B cell (primary cell): ENCODE measurements around the gene PLA2G6. TPM values are rescaled to one million over a fixed set of nuclear protein-coding genes. Genes with fewer than 3 reads are reported as not detected.

Experiments
- ATAC-seq: fragments of 200-7000 bp; cut with Tn5 transposase; one replicate; pipeline ENCODE4 v1.10.0; 2021; ENCODE audit warnings: low read depth, mild to moderate bottlenecking, moderate number of reproducible peaks, moderate library complexity
- CTCF ChIA-PET: fragments of 350-600 bp; sonication (Branson Sonifier 250); formaldehyde crosslinking; loops from one replicate; lab custom pipeline; 2021; ENCODE audit warnings: antibody characterized with exemption, inconsistent platforms; lab: Charles Lee
- POLR2A ChIA-PET: fragments of 350-600 bp; sonication (Branson Sonifier 250); formaldehyde crosslinking; loops from one replicate; lab custom pipeline; 2021; ENCODE audit warnings: antibody characterized with exemption; lab: Charles Lee
- DNase-seq: peaks from one replicate; pipeline ENCODE4 v3.0.0; 2013
- H2AFZ ChIP-seq: 2 replicates; pipeline ENCODE4 v1.6.1; 2012; ENCODE audit warnings: mild to moderate bottlenecking, low read depth, low read length; ENCODE audit not compliant: insufficient read depth, poor library complexity, severe bottlenecking
- H3K27ac ChIP-seq, 2 donors: 1 replicate in 1 of 2; 2 replicates in 1 of 2; pipeline ENCODE4 v1.5.1; 2012 to 2013; ENCODE audit warnings: low read length in 2 of 2, mild to moderate bottlenecking in 2 of 2, moderate library complexity in 1 of 2
- H3K27me3 ChIP-seq, 4 experiments: fragments of 200-600 bp in 1 of 4; sonication (generic) in 1 of 4; replicated peaks in 1 of 4; 1 replicate in 2 of 4; 2 replicates in 2 of 4; pipeline versions ENCODE4 v1.6.1 to v1.7.0; 2013 to 2016; ENCODE audit warnings: low read length in 3 of 4, mild to moderate bottlenecking in 2 of 4, mixed read lengths in 1 of 4, moderate library complexity in 1 of 4; ENCODE audit not compliant: insufficient read depth in 4 of 4, control insufficient read depth in 3 of 4; ENCODE audit errors: control extremely low read depth in 1 of 4
- H3K36me3 ChIP-seq, 2 experiments: replicated peaks in 1 of 2; 1 replicate in 1 of 2; 2 replicates in 1 of 2; pipeline versions ENCODE4 v1.6.1 to v1.7.1; 2013; ENCODE audit warnings: low read length in 1 of 2; ENCODE audit not compliant: insufficient read depth in 2 of 2, control insufficient read depth in 1 of 2; ENCODE audit errors: control extremely low read depth in 1 of 2, extremely low read depth in 1 of 2
- H3K4me1 ChIP-seq, 2 donors: fragments of 200-600 bp in 1 of 2; sonication (generic) in 1 of 2; 1 replicate in 1 of 2; 2 replicates in 1 of 2; pipeline versions ENCODE4 v1.5.1 to v1.6.1; 2013 to 2017; ENCODE audit warnings: low read length in 2 of 2; ENCODE audit not compliant: control insufficient read depth in 2 of 2, insufficient read depth in 2 of 2
- H3K4me2 ChIP-seq: replicated peaks from 2 replicates; pipeline ENCODE3; 2012; ENCODE audit warnings: mild to moderate bottlenecking, low read depth, low read length; ENCODE audit not compliant: poor library complexity, severe bottlenecking
- H3K4me3 ChIP-seq, 5 experiments: fragments of 200-600 bp in 1 of 5; sonication (generic) in 1 of 5; 1 replicate in 3 of 5; 2 replicates in 2 of 5; pipeline versions ENCODE4 v1.5.1 to v1.7.0; 2011 to 2016; ENCODE audit warnings: low read length in 4 of 5, mild to moderate bottlenecking in 4 of 5, low read depth in 2 of 5, control low read depth in 1 of 5, moderate library complexity in 1 of 5; ENCODE audit not compliant: insufficient read depth in 1 of 5; ENCODE audit errors: control extremely low read depth in 1 of 5, extremely low read depth in 1 of 5
- H3K79me2 ChIP-seq: fragments of 200-600 bp; sonication (generic); one replicate; pipeline ENCODE4 v1.6.0; 2016; ENCODE audit warnings: low read length; ENCODE audit not compliant: control insufficient read depth, insufficient read depth
- H3K9ac ChIP-seq: fragments of 200-600 bp; sonication (generic); 2 replicates; pipeline ENCODE4 v1.6.1; 2017; ENCODE audit warnings: mild to moderate bottlenecking, low read length, moderate library complexity
- H3K9me3 ChIP-seq, 3 donors: one replicate each; pipeline versions ENCODE4 v1.6.1 to v1.7.1; 2013; ENCODE audit warnings: low read length in 2 of 3; ENCODE audit not compliant: control insufficient read depth in 2 of 3, insufficient read depth in 1 of 3; ENCODE audit errors: control extremely low read depth in 1 of 3
- H4K20me1 ChIP-seq: 2 replicates; pipeline ENCODE4 v1.6.0; 2012; ENCODE audit warnings: mild to moderate bottlenecking, low read length; ENCODE audit not compliant: insufficient read depth, control insufficient read depth, poor library complexity, severe bottlenecking
- H3K27ac Mint-ChIP-seq: one replicate; pipeline ENCODE4 v1.8.0; 2021; ENCODE audit warnings: mixed read lengths
- H3K27me3 Mint-ChIP-seq: one replicate; pipeline ENCODE4 v1.8.0; 2021; ENCODE audit warnings: mixed read lengths
- H3K4me1 Mint-ChIP-seq: one replicate; pipeline ENCODE4 v1.8.0; 2021; ENCODE audit warnings: mixed read lengths
- H3K4me3 Mint-ChIP-seq: one replicate; pipeline ENCODE4 v1.8.0; 2021; ENCODE audit warnings: mixed read lengths
- H3K9me3 Mint-ChIP-seq: one replicate; pipeline ENCODE4 v1.8.0; 2022; ENCODE audit warnings: mixed read lengths; ENCODE audit not compliant: insufficient read depth
- EZH2 ChIP-seq: IDR thresholded peaks from 2 replicates; pipeline ENCODE4 v1.6.1; 2012; ENCODE audit warnings: borderline replicate concordance, low read depth, mild to moderate bottlenecking, moderate library complexity, low read length; ENCODE audit not compliant: insufficient read depth, poor library complexity, severe bottlenecking
- WGBS: methylation state at CpG from one replicate; pipeline ENCODE4 v1.1.5; 2013; ENCODE audit warnings: missing lambda C conversion rate; ENCODE audit not compliant: insufficient coverage; 5-methylcytosine and 5-hydroxymethylcytosine counted together
- intact Hi-C: fragments of 100-400 bp; cut with micrococcal nuclease; formaldehyde crosslinking; loops from one replicate; pipeline ENCODE4 v1.10.0; 2022
- polyA plus RNA-seq: library from polyadenylated mRNA; depleted of rRNA; stranded (reverse); fragments of >200 nt; gene quantifications from 2 replicates; pipeline ENCODE4 v1.2.3, GENCODE V29; 2012
- total RNA-seq, 2 donors: library from RNA; stranded (reverse); fragments of 120-200 nt in 1 of 2; gene quantifications; 1 replicate in 1 of 2; 2 replicates in 1 of 2; pipeline versions ENCODE4 v1.2.3 to v1.2.4, GENCODE V29; 2013 to 2022
- TF ChIP-seq, protein P1 (sequence below): fragments of 200-600 bp; IDR thresholded peaks from one replicate; pipeline ENCODE4 v1.8.0; 2022; ENCODE audit warnings: antibody characterized with exemption, mild to moderate bottlenecking

The PLA2G6 gene
- total and polyA plus RNA-seq, 2 donors (not counting 1 experiment from before 2014, with no cell fraction given): 125 to 148 TPM

DNA sequence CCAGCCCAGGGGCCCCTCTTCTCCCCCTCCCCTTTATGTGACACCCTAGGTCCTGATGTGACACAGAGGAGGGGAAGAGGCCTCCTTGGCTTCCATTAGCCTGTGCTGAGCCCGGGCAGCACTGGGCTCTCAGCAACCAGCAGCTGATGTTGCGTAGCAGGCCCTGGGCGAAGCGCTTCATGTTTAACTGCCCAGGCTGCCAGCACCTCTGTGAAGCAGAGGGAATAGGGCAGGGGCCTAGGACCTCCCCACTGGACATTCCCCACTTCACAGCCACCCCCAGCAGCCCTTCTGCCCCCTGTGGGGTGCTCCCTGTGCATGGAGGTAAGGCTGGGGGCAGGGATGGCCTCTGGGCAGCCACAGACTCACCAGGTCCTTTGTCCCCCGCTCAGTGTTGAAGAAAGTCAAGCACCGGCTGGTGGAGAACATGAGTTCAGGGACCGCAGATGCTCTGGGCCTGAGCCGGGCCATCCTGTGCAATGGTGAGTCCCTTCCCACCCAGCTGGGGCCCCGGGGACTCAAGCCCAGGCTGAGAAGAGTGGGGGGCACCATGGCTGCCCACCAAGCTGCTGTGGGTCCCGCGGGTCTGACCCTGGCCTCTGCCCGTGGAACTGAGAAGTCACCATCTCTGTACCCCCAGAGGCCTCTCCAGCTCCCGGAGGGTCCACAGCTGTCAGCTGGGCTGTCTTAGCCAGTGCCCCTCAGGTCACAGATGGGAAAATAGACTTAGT lies 112.8 kb downstream of the PLA2G6 start:
- Mint-ChIP-seq H3K27ac (no peak overlapping the region), H3K27me3 (no peaks in the 10 kb centered on the region), H3K4me1 (no peaks in the 10 kb centered on the region), H3K4me3 (no peak overlapping the region), H3K9me3 (no peaks in the 10 kb centered on the region)
- no peak overlapping the region for H3K4me2 ChIP-seq
- H3K79me2 ChIP-seq: no peaks in the 10 kb centered on the region
- H3K4me3 ChIP-seq: no peak overlapping the region
- no peaks in the 10 kb centered on the region for H3K9me3 ChIP-seq
- WGBS: 98% methylated on average over 8 of the region's 13 CpGs
- DNase-seq (no peak), ATAC-seq (no peak)
- H3K36me3 ChIP-seq: peaks cover 0 to 76% of the 10 kb centered on the region in 2 experiments
- ChIA-PET CTCF (interaction anchor here (1.7 to 2.0 kb wide), 2 partner anchors 17 kb away, joined by 7 to 10 read pairs; no protein-coding TSS in a partner anchor), POLR2A (interaction anchor here (0.7 kb wide), 1 partner anchor 16 kb away, joined by 4 read pairs; no protein-coding TSS in a partner anchor)
- H3K4me1 ChIP-seq: no peaks in the 10 kb centered on the region
- TF ChIP-seq, protein P1, sequence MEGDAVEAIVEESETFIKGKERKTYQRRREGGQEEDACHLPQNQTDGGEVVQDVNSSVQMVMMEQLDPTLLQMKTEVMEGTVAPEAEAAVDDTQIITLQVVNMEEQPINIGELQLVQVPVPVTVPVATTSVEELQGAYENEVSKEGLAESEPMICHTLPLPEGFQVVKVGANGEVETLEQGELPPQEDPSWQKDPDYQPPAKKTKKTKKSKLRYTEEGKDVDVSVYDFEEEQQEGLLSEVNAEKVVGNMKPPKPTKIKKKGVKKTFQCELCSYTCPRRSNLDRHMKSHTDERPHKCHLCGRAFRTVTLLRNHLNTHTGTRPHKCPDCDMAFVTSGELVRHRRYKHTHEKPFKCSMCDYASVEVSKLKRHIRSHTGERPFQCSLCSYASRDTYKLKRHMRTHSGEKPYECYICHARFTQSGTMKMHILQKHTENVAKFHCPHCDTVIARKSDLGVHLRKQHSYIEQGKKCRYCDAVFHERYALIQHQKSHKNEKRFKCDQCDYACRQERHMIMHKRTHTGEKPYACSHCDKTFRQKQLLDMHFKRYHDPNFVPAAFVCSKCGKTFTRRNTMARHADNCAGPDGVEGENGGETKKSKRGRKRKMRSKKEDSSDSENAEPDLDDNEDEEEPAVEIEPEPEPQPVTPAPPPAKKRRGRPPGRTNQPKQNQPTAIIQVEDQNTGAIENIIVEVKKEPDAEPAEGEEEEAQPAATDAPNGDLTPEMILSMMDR: no peak
- no peak for TF ChIP-seq EZH2
- no peak overlapping the region for H2AFZ ChIP-seq
- no peaks in the 10 kb centered on the region for H4K20me1 ChIP-seq
- H3K27ac ChIP-seq: no peak overlapping the region
- H3K27me3 ChIP-seq: no peaks in the 10 kb centered on the region
- intact Hi-C loops: no loop called here
- H3K9ac ChIP-seq: no peak overlapping the region

DNA sequence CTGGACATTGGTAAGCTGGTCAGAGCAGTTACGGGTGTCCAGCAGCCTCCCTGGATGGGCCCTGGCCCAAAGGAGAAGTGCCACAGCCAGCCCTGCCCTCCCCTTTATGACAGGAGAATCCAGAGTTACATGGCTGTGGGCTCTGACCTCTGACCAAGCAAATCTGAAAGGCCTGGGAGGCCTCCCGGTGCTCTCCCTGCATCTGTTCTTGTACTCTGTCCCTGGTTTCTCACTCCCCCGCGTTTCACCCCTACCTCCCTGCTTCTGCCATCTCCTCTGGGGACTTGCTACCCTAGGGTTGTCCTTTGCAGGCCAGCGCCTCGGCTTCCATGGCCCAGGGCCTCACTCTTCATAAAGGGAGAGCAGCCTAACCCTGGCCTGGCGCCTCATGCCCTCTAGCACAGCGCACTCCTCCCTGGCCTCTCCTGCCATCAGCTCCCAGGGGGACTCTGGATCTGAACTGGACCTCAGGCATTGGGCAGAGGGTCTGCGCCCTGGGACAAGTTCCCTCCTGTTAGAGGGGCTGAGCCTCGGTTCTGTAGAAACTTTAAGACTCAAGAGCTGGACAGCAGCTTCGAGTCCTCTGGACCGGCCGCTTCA lies 113.8 kb downstream of the PLA2G6 start:
- H4K20me1 ChIP-seq: no peaks in the 10 kb centered on the region
- 97% methylated on average over 13 of the region's 13 CpGs for WGBS
- H3K79me2 ChIP-seq: no peaks in the 10 kb centered on the region
- H3K27me3 Mint-ChIP-seq: no peaks in the 10 kb centered on the region
- no peak overlapping the region for H3K4me3 ChIP-seq
- H3K36me3 ChIP-seq: peaks cover 0 to 70% of the 10 kb centered on the region in 2 experiments
- ATAC-seq (no peak), DNase-seq (no peak)
- CTCF ChIA-PET: interaction anchor here (1.7 kb wide), 1 partner anchor 16 kb away, joined by 10 read pairs; no protein-coding TSS in a partner anchor
- POLR2A ChIA-PET: interaction anchor here (0.7 kb wide), 1 partner anchor 15 kb away, joined by 4 read pairs; no protein-coding TSS in a partner anchor
- TF ChIP-seq, protein P1: no peak
- no peak overlapping the region for H3K27ac ChIP-seq
- no peaks in the 10 kb centered on the region for H3K4me1 ChIP-seq
- H3K9ac ChIP-seq: no peak overlapping the region
- no peak overlapping the region for H2AFZ ChIP-seq
- no peak overlapping the region for H3K27ac Mint-ChIP-seq
- H3K9me3 ChIP-seq: no peaks in the 10 kb centered on the region
- H3K4me1 Mint-ChIP-seq: peaks cover under 1% of the 10 kb centered on the region
- no peaks in the 10 kb centered on the region for H3K27me3 ChIP-seq
- no peak overlapping the region for H3K4me2 ChIP-seq
- intact Hi-C loops: no loop called here
- no peak overlapping the region for H3K4me3 Mint-ChIP-seq
- H3K9me3 Mint-ChIP-seq: no peaks in the 10 kb centered on the region
